Activated naive CD4-positive, alpha-beta T cell treated with anti-CD3 and anti-CD28 coated beads, Interleukin-2, amount 50 U/mL, for 72 hours (primary cell): Measurements from ENCODE around the gene AHDC1. TPM values are rescaled to one million over a fixed set of nuclear protein-coding genes. Genes with fewer than 3 reads are reported as not detected.
A peak's percentile ranks its signal among the peaks of the same experiment; 100 is the strongest.
"Not testable (repeated sequence)": the region's sequence is repeated elsewhere in the genome, so short reads cannot be mapped to it uniquely, and the experiment has no call there.

Experiments
- ATAC-seq, 2 donors: fragments of 150-1000 bp; cut with Tn5 transposase; 2 replicates each; pipeline ENCODE4 v1.10.0; 2021; ENCODE audit warnings: mild to moderate bottlenecking in 2 of 2, moderate library complexity in 2 of 2
- DNase-seq, 2 donors: peaks; one replicate each; pipeline ENCODE4 v3.0.0; 2021 to 2022; ENCODE audit warnings: low spot score in 2 of 2
- H3K27ac Mint-ChIP-seq, 2 donors: one replicate each; pipeline ENCODE4 v1.8.0; 2022; ENCODE audit warnings: mild to moderate bottlenecking in 2 of 2, mixed read lengths in 2 of 2
- H3K36me3 Mint-ChIP-seq, 2 donors: one replicate each; pipeline ENCODE4 v1.8.0; 2022; ENCODE audit warnings: mixed read lengths in 2 of 2
- H3K9me3 Mint-ChIP-seq, 2 donors: one replicate each; pipeline ENCODE4 v1.8.0; 2022; ENCODE audit warnings: mixed read lengths in 2 of 2
- total RNA-seq, 2 donors: library from RNA; stranded (reverse); gene quantifications; one replicate each; pipeline ENCODE4 v1.2.3, GENCODE V29; 2022

Gene AHDC1
- 10 to 100 TPM; 12.8 to 16.5 TPM for total RNA-seq

GRCh38 chr1:27603681-27604578, at the start of gene AHDC1:
AHDC1 (minus strand) TSS chr1:27604144; CDS start chr1:27552115, 52,029 bp downstream.
- Mint-ChIP-seq H3K36me3 (no peaks in the 10 kb centered on the region), H3K27ac (peak within 1 kb of the TSS; percentile 57 to 90), H3K9me3 (no peaks in the 10 kb centered on the region)
- DNase-seq (peak; percentile 84 to 95), ATAC-seq (peak; percentile 84 to 87)

GRCh38 chr1:27652111-27652864, 48.3 kb upstream of the AHDC1 start:
- H3K27ac Mint-ChIP-seq: no peak overlapping the region
- H3K9me3 Mint-ChIP-seq: no peaks in the 10 kb centered on the region
- no peak for ATAC-seq
- no peaks in the 10 kb centered on the region for H3K36me3 Mint-ChIP-seq
- DNase-seq: no peak

GRCh38 chr1:27650539-27651175, 46.7 kb upstream of the AHDC1 start:
- Mint-ChIP-seq H3K27ac (peak overlapping the region in 1 of 2 donors; percentile 73), H3K9me3 (no peaks in the 10 kb centered on the region), H3K36me3 (no peaks in the 10 kb centered on the region)
- DNase-seq (no peak), ATAC-seq (peak in 1 of 2 donors; percentile 90)

- no peaks in the 10 kb centered on the region for H3K36me3 Mint-ChIP-seq
- ATAC-seq (peak in 1 of 2 donors; percentile 51), DNase-seq (no peak)
- peak overlapping the region in 1 of 2 donors; percentile 73 for H3K27ac Mint-ChIP-seq
- H3K9me3 Mint-ChIP-seq: no peaks in the 10 kb centered on the region
These were observed 46.2 kb upstream of the AHDC1 start for GRCh38 chr1:27650171-27650538.

GRCh38 chr1:27649306-27649635, 45.3 kb upstream of the AHDC1 start:
- no peak for DNase-seq
- peak overlapping the region in 1 of 2 donors; percentile 14 for H3K27ac Mint-ChIP-seq
- ATAC-seq: no peak
- H3K9me3 Mint-ChIP-seq: no peaks in the 10 kb centered on the region
- no peaks in the 10 kb centered on the region for H3K36me3 Mint-ChIP-seq

GRCh38 chr1:27648602-27649305, 44.8 kb upstream of the AHDC1 start:
- no peaks in the 10 kb centered on the region for H3K9me3 Mint-ChIP-seq
- no peaks in the 10 kb centered on the region for H3K36me3 Mint-ChIP-seq
- ATAC-seq: no peak
- DNase-seq: no peak
- peak overlapping the region in 1 of 2 donors; percentile 14 for H3K27ac Mint-ChIP-seq

GRCh38 chr1:27647328-27647727, 43.4 kb upstream of the AHDC1 start:
- Mint-ChIP-seq H3K27ac (no peak overlapping the region), H3K36me3 (no peaks in the 10 kb centered on the region), H3K9me3 (no peaks in the 10 kb centered on the region)
- no peak for ATAC-seq
- no peak for DNase-seq

GRCh38 chr1:27646676-27647075, 42.7 kb upstream of the AHDC1 start:
- Mint-ChIP-seq H3K27ac (no peak overlapping the region), H3K36me3 (no peaks in the 10 kb centered on the region), H3K9me3 (no peaks in the 10 kb centered on the region)
- no peak for ATAC-seq
- DNase-seq: no peak

- DNase-seq (no peak), ATAC-seq (no peak)
- Mint-ChIP-seq H3K27ac (peak overlapping the region in 1 of 2 donors; percentile 36), H3K9me3 (no peaks in the 10 kb centered on the region), H3K36me3 (no peaks in the 10 kb centered on the region)
These were observed 41.1 kb upstream of the AHDC1 start for GRCh38 chr1:27645071-27645415.

- H3K9me3 Mint-ChIP-seq: no peaks in the 10 kb centered on the region
- no peak for ATAC-seq
These were observed 40.6 kb upstream of the AHDC1 start for GRCh38 chr1:27644369-27645070.

GRCh38 chr1:27643600-27644368, 39.8 kb upstream of the AHDC1 start:
- Mint-ChIP-seq H3K36me3 (no peaks in the 10 kb centered on the region), H3K27ac (peak overlapping the region in 1 of 2 donors; percentile 36), H3K9me3 (no peaks in the 10 kb centered on the region)
- DNase-seq: peak in 1 of 2 donors; percentile 70
- ATAC-seq: peak; percentile 93

More at GRCh38 chr1:27644369-27645070, 40.6 kb upstream of the AHDC1 start:
- peak overlapping the region in 1 of 2 donors; percentile 36 for H3K27ac Mint-ChIP-seq
- no peaks in the 10 kb centered on the region for H3K36me3 Mint-ChIP-seq
- no peak for DNase-seq

GRCh38 chr1:27640514-27640913, 36.6 kb upstream of the AHDC1 start:
- ATAC-seq, H3K9me3 Mint-ChIP-seq, H3K27ac Mint-ChIP-seq, DNase-seq, H3K36me3 Mint-ChIP-seq: not testable (repeated sequence)

GRCh38 chr1:27638805-27639204, 34.9 kb upstream of the AHDC1 start:
- no peaks in the 10 kb centered on the region for H3K9me3 Mint-ChIP-seq
- peak overlapping the region in 1 of 2 donors; percentile 1 for H3K27ac Mint-ChIP-seq
- no peak for ATAC-seq
- DNase-seq: no peak
- H3K36me3 Mint-ChIP-seq: no peaks in the 10 kb centered on the region

GRCh38 chr1:27638047-27638734, 34.2 kb upstream of the AHDC1 start:
- no peak for DNase-seq
- Mint-ChIP-seq H3K27ac (peak overlapping the region in 1 of 2 donors; percentile 1), H3K36me3 (no peaks in the 10 kb centered on the region), H3K9me3 (no peaks in the 10 kb centered on the region)
- ATAC-seq: no peak
